ENCODE data around the gene GTSF1L. TPM values are rescaled to one million over a fixed set of nuclear protein-coding genes. Genes with fewer than 3 reads are reported as not detected.

GTSF1L gene
- total RNA-seq, 6 donors from 2014 or later: not detected

DNA sequence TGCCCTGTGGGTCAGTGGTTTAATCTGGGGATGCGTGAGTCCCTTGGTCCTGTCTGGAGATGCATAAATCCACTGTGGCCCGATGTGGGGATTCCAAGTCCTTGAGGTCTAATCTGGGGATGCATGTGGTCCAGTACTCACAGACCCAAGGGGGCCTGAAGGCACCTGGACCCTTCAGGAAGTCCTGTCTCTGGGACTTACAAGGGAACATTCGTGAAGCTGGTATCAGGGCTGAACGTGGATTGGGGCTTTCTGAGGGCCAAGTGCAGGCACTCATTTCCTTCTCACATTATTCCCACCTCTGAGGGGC is 25.2 kb upstream of the GTSF1L start:
- Histone ChIP-seq H3K27ac (peak overlapping the region in 2 of 4 donors; percentile 35 to 65), H3K4me3 (no peak overlapping the region), H3K4me1 (peaks cover 0 to 19% (median 6%) of the 10 kb centered on the region in 4 donors), H3K9me3 (no peaks in the 10 kb centered on the region), H3K36me3 (no peaks in the 10 kb centered on the region), H3K27me3 (no peaks in the 10 kb centered on the region)
- no peak for DNase-seq
- WGBS, 2 donors: 77 to 87% methylated on average over 3 to 4 of the region's 4 CpGs
- no peak for ATAC-seq (ENCODE audit: low FRiP score in 2 of 2)
- TF ChIP-seq, protein P1, sequence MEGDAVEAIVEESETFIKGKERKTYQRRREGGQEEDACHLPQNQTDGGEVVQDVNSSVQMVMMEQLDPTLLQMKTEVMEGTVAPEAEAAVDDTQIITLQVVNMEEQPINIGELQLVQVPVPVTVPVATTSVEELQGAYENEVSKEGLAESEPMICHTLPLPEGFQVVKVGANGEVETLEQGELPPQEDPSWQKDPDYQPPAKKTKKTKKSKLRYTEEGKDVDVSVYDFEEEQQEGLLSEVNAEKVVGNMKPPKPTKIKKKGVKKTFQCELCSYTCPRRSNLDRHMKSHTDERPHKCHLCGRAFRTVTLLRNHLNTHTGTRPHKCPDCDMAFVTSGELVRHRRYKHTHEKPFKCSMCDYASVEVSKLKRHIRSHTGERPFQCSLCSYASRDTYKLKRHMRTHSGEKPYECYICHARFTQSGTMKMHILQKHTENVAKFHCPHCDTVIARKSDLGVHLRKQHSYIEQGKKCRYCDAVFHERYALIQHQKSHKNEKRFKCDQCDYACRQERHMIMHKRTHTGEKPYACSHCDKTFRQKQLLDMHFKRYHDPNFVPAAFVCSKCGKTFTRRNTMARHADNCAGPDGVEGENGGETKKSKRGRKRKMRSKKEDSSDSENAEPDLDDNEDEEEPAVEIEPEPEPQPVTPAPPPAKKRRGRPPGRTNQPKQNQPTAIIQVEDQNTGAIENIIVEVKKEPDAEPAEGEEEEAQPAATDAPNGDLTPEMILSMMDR (IDR thresholded peaks at IDR 0.05): no peak
- TF ChIP-seq EP300 (IDR thresholded peaks at IDR 0.05) (no peak), POLR2AphosphoS5 (IDR thresholded peaks at IDR 0.05) (no peak), POLR2A (IDR thresholded peaks at IDR 0.05) (no peak)

DNA sequence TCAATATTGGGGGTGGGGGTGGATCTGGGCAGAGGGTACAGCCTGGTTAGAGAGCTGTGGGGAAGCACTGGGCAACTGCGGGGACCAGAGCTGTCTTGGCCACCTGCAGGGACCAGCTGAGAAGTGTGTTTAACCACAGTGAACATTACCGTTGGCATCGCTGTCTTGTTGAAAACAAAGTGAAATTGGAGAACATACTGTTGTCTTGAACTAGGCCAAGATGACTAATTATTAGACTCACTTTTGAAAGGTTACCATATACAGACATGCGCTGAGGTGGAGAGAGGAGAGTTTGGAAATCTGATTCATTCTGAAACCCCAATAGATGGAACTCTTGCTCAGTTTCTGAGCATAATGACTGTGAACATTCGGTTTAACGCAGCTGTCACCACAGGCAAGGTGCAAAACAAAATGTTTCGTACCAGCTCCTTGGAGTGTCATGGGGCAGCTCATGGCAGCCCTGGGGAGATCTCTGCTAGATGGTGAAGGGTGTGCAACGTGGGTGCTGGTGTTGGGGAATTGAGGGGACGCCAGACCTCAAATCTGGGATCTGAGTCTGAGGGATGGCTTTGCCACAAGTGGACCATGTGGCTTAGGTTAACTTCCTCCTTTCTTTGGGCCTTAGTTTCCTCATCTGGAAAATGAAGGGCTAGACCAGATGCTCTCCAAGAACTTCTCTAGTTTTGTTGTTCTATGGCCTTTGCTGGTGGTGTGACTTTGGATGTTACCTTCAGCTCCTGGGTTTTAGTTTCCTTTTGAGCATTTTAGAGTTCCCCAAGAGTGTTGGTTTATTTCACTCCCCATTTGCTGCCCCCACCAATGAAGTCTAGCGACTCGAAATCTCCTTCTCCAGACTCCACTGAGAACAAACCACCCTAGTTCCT is 24.6 kb upstream of the GTSF1L start:
- TF ChIP-seq, protein P1 (IDR thresholded peaks at IDR 0.05): no peak
- TF ChIP-seq POLR2A (IDR thresholded peaks at IDR 0.05) (no peak), EP300 (IDR thresholded peaks at IDR 0.05) (no peak), POLR2AphosphoS5 (IDR thresholded peaks at IDR 0.05) (no peak)
- DNase-seq (no peak), ATAC-seq (ENCODE audit: low FRiP score in 2 of 2) (peak in 1 of 2 donors; percentile 21)
- H3K27me3 ChIP-seq: no peaks in the 10 kb centered on the region
- 61 to 68% methylated on average over 11 of the region's 11 CpGs for WGBS, 2 donors
- peak overlapping the region in 2 of 4 donors; percentile 35 to 65 for H3K27ac ChIP-seq
- peaks cover 0 to 19% (median 6%) of the 10 kb centered on the region in 4 donors for H3K4me1 ChIP-seq
- no peaks in the 10 kb centered on the region for H3K36me3 ChIP-seq
- no peak overlapping the region for H3K4me3 ChIP-seq
- H3K9me3 ChIP-seq: no peaks in the 10 kb centered on the region

DNA sequence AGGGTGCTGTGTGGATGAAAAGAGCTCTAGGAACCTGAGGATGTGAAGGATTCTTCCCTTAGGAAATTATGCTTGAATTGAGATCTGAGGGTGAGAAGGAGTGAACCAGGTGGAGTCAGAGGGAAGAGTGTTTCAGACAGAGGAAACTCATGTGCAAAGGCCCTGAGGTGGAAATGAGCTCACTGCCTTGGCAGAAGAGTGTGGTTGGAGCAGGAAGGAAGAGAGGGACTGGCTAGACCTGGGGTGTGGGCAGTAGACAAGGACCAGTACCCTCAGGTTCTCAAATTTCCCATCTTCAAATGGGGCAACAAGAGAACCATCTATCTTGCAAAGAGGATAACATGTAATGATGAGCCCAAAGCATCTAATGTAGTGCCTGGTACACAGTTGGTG is 24.0 kb upstream of the GTSF1L start:
- DNase-seq: no peak
- H3K27me3 ChIP-seq: no peaks in the 10 kb centered on the region
- no peaks in the 10 kb centered on the region for H3K36me3 ChIP-seq
- H3K4me1 ChIP-seq: peaks cover 0 to 19% (median 6%) of the 10 kb centered on the region in 4 donors
- no peak for TF ChIP-seq POLR2A (IDR thresholded peaks at IDR 0.05)
- TF ChIP-seq POLR2AphosphoS5 (IDR thresholded peaks at IDR 0.05): no peak
- no peak for TF ChIP-seq EP300 (IDR thresholded peaks at IDR 0.05)
- TF ChIP-seq, protein P1 (IDR thresholded peaks at IDR 0.05): no peak
- H3K27ac ChIP-seq: peak overlapping the region in 1 of 4 donors; percentile 44
- no peaks in the 10 kb centered on the region for H3K9me3 ChIP-seq
- H3K4me3 ChIP-seq: no peak overlapping the region
- no peak for ATAC-seq (ENCODE audit: low FRiP score in 2 of 2)

DNA sequence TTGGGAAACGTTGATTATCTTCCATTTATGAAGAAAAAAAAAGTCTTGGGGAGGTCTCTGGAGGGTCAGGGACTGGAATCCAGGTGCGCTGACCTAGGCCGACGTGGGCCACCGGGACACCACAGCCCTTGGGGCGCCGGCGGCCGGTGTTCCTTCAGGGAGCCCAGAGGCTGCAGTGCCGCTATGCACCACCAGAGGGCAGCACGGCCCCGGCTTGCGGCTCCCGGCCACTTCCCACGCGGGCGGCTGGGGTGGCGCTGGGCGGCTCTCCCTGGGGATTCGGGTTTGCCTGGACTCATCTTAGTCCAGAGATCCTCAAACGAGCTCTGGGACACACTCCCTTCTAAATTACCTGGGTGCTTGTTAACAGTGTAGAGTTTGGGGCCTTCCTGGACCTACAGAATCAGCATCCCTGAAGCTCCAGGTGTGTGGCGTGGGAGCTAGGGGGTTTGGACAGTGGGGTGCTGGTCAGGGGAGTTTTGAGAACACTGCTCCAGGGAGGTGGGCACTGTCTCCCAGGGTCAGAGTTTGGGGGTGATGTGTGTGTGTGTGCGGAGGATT is 23.0 kb upstream of the GTSF1L start:
- ATAC-seq (ENCODE audit: low FRiP score in 2 of 2) (peak; percentile 82 to 91), DNase-seq (peak; percentile 84 to 97)
- H3K27ac ChIP-seq: no peak overlapping the region
- H3K9me3 ChIP-seq: no peaks in the 10 kb centered on the region
- no peak overlapping the region for H3K4me3 ChIP-seq
- H3K27me3 ChIP-seq: no peaks in the 10 kb centered on the region
- no peaks in the 10 kb centered on the region for H3K36me3 ChIP-seq
- no peak for TF ChIP-seq POLR2A (IDR thresholded peaks at IDR 0.05)
- TF ChIP-seq, protein P1 (IDR thresholded peaks at IDR 0.05): peak; percentile 97 to 100 (median 98)
- 12 to 29% methylated on average over 7 to 17 of the region's 23 CpGs for WGBS, 2 donors
- peaks cover 3 to 24% (median 11%) of the 10 kb centered on the region in 4 donors for H3K4me1 ChIP-seq

Data from upper lobe of left lung (tissue), 6 donors.